B cell (primary cell): ENCODE data around the gene GNG10. TPM values are rescaled to one million over a fixed set of nuclear protein-coding genes. Genes with fewer than 3 reads are reported as not detected.

Experiments
- ATAC-seq: fragments of 200-7000 bp; cut with Tn5 transposase; one replicate; pipeline ENCODE4 v1.10.0; 2021; ENCODE audit warnings: low read depth, mild to moderate bottlenecking, moderate number of reproducible peaks, moderate library complexity
- CTCF ChIA-PET: fragments of 350-600 bp; sonication (Branson Sonifier 250); formaldehyde crosslinking; loops from one replicate; lab custom pipeline; 2021; ENCODE audit warnings: antibody characterized with exemption, inconsistent platforms; lab: Charles Lee
- POLR2A ChIA-PET: fragments of 350-600 bp; sonication (Branson Sonifier 250); formaldehyde crosslinking; loops from one replicate; lab custom pipeline; 2021; ENCODE audit warnings: antibody characterized with exemption; lab: Charles Lee
- DNase-seq: peaks from one replicate; pipeline ENCODE4 v3.0.0; 2013
- H2AFZ ChIP-seq: 2 replicates; pipeline ENCODE4 v1.6.1; 2012; ENCODE audit warnings: mild to moderate bottlenecking, low read depth, low read length; ENCODE audit not compliant: insufficient read depth, poor library complexity, severe bottlenecking
- H3K27ac ChIP-seq, 2 donors: 1 replicate in 1 of 2; 2 replicates in 1 of 2; pipeline ENCODE4 v1.5.1; 2012 to 2013; ENCODE audit warnings: low read length in 2 of 2, mild to moderate bottlenecking in 2 of 2, moderate library complexity in 1 of 2
- H3K27me3 ChIP-seq, 4 experiments: fragments of 200-600 bp in 1 of 4; sonication (generic) in 1 of 4; replicated peaks in 1 of 4; 1 replicate in 2 of 4; 2 replicates in 2 of 4; pipeline versions ENCODE4 v1.6.1 to v1.7.0; 2013 to 2016; ENCODE audit warnings: low read length in 3 of 4, mild to moderate bottlenecking in 2 of 4, mixed read lengths in 1 of 4, moderate library complexity in 1 of 4; ENCODE audit not compliant: insufficient read depth in 4 of 4, control insufficient read depth in 3 of 4; ENCODE audit errors: control extremely low read depth in 1 of 4
- H3K36me3 ChIP-seq, 2 experiments: replicated peaks in 1 of 2; 1 replicate in 1 of 2; 2 replicates in 1 of 2; pipeline versions ENCODE4 v1.6.1 to v1.7.1; 2013; ENCODE audit warnings: low read length in 1 of 2; ENCODE audit not compliant: insufficient read depth in 2 of 2, control insufficient read depth in 1 of 2; ENCODE audit errors: control extremely low read depth in 1 of 2, extremely low read depth in 1 of 2
- H3K4me1 ChIP-seq, 2 donors: fragments of 200-600 bp in 1 of 2; sonication (generic) in 1 of 2; 1 replicate in 1 of 2; 2 replicates in 1 of 2; pipeline versions ENCODE4 v1.5.1 to v1.6.1; 2013 to 2017; ENCODE audit warnings: low read length in 2 of 2; ENCODE audit not compliant: control insufficient read depth in 2 of 2, insufficient read depth in 2 of 2
- H3K4me2 ChIP-seq: replicated peaks from 2 replicates; pipeline ENCODE3; 2012; ENCODE audit warnings: mild to moderate bottlenecking, low read depth, low read length; ENCODE audit not compliant: poor library complexity, severe bottlenecking
- H3K4me3 ChIP-seq, 5 experiments: fragments of 200-600 bp in 1 of 5; sonication (generic) in 1 of 5; 1 replicate in 3 of 5; 2 replicates in 2 of 5; pipeline versions ENCODE4 v1.5.1 to v1.7.0; 2011 to 2016; ENCODE audit warnings: low read length in 4 of 5, mild to moderate bottlenecking in 4 of 5, low read depth in 2 of 5, control low read depth in 1 of 5, moderate library complexity in 1 of 5; ENCODE audit not compliant: insufficient read depth in 1 of 5; ENCODE audit errors: control extremely low read depth in 1 of 5, extremely low read depth in 1 of 5
- H3K79me2 ChIP-seq: fragments of 200-600 bp; sonication (generic); one replicate; pipeline ENCODE4 v1.6.0; 2016; ENCODE audit warnings: low read length; ENCODE audit not compliant: control insufficient read depth, insufficient read depth
- H3K9ac ChIP-seq: fragments of 200-600 bp; sonication (generic); 2 replicates; pipeline ENCODE4 v1.6.1; 2017; ENCODE audit warnings: mild to moderate bottlenecking, low read length, moderate library complexity
- H3K9me3 ChIP-seq, 3 donors: one replicate each; pipeline versions ENCODE4 v1.6.1 to v1.7.1; 2013; ENCODE audit warnings: low read length in 2 of 3; ENCODE audit not compliant: control insufficient read depth in 2 of 3, insufficient read depth in 1 of 3; ENCODE audit errors: control extremely low read depth in 1 of 3
- H4K20me1 ChIP-seq: 2 replicates; pipeline ENCODE4 v1.6.0; 2012; ENCODE audit warnings: mild to moderate bottlenecking, low read length; ENCODE audit not compliant: insufficient read depth, control insufficient read depth, poor library complexity, severe bottlenecking
- H3K27ac Mint-ChIP-seq: one replicate; pipeline ENCODE4 v1.8.0; 2021; ENCODE audit warnings: mixed read lengths
- H3K27me3 Mint-ChIP-seq: one replicate; pipeline ENCODE4 v1.8.0; 2021; ENCODE audit warnings: mixed read lengths
- H3K4me1 Mint-ChIP-seq: one replicate; pipeline ENCODE4 v1.8.0; 2021; ENCODE audit warnings: mixed read lengths
- H3K4me3 Mint-ChIP-seq: one replicate; pipeline ENCODE4 v1.8.0; 2021; ENCODE audit warnings: mixed read lengths
- H3K9me3 Mint-ChIP-seq: one replicate; pipeline ENCODE4 v1.8.0; 2022; ENCODE audit warnings: mixed read lengths; ENCODE audit not compliant: insufficient read depth
- EZH2 ChIP-seq: IDR thresholded peaks from 2 replicates; pipeline ENCODE4 v1.6.1; 2012; ENCODE audit warnings: borderline replicate concordance, low read depth, mild to moderate bottlenecking, moderate library complexity, low read length; ENCODE audit not compliant: insufficient read depth, poor library complexity, severe bottlenecking
- WGBS: methylation state at CpG from one replicate; pipeline ENCODE4 v1.1.5; 2013; ENCODE audit warnings: missing lambda C conversion rate; ENCODE audit not compliant: insufficient coverage; 5-methylcytosine and 5-hydroxymethylcytosine counted together
- intact Hi-C: fragments of 100-400 bp; cut with micrococcal nuclease; formaldehyde crosslinking; loops from one replicate; pipeline ENCODE4 v1.10.0; 2022
- polyA plus RNA-seq: library from polyadenylated mRNA; depleted of rRNA; stranded (reverse); fragments of >200 nt; gene quantifications from 2 replicates; pipeline ENCODE4 v1.2.3, GENCODE V29; 2012
- total RNA-seq, 2 donors: library from RNA; stranded (reverse); fragments of 120-200 nt in 1 of 2; gene quantifications; 1 replicate in 1 of 2; 2 replicates in 1 of 2; pipeline versions ENCODE4 v1.2.3 to v1.2.4, GENCODE V29; 2013 to 2022
- TF ChIP-seq, protein P1 (sequence below): fragments of 200-600 bp; IDR thresholded peaks from one replicate; pipeline ENCODE4 v1.8.0; 2022; ENCODE audit warnings: antibody characterized with exemption, mild to moderate bottlenecking

Gene GNG10
- total and polyA plus RNA-seq, 2 donors (not counting 1 experiment from before 2014, with no cell fraction given) = 7.2 to 10.6 TPM

DNA sequence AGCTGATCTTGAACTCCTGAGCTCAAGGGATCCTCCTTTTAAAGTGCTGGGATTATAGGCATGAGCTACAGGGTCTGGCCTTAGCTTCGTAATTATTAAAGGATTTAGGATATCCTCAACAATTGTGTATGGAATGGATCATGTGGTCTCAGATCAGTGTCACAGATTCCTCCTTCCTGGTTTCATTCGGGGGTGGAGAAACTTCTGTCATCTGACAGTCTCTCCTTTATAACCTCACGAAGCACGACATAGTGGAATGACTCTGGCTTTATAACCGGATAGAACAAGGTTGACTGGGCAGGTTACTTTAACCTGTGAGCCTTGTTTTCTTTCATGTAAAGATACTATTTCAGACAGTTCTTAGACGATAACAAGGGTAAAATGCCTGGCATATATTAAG lies 4.4 kb upstream of the GNG10 start:
- WGBS = 100% methylated on average over 1 of the region's 6 CpGs
- TF ChIP-seq EZH2 = no peak
- TF ChIP-seq, protein P1, sequence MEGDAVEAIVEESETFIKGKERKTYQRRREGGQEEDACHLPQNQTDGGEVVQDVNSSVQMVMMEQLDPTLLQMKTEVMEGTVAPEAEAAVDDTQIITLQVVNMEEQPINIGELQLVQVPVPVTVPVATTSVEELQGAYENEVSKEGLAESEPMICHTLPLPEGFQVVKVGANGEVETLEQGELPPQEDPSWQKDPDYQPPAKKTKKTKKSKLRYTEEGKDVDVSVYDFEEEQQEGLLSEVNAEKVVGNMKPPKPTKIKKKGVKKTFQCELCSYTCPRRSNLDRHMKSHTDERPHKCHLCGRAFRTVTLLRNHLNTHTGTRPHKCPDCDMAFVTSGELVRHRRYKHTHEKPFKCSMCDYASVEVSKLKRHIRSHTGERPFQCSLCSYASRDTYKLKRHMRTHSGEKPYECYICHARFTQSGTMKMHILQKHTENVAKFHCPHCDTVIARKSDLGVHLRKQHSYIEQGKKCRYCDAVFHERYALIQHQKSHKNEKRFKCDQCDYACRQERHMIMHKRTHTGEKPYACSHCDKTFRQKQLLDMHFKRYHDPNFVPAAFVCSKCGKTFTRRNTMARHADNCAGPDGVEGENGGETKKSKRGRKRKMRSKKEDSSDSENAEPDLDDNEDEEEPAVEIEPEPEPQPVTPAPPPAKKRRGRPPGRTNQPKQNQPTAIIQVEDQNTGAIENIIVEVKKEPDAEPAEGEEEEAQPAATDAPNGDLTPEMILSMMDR = no peak
- ChIA-PET CTCF (interaction anchor here (0.8 kb wide), 1 partner anchor 14 kb away, joined by 3 read pairs; no protein-coding TSS in a partner anchor), POLR2A (no interaction called here)
- Histone ChIP-seq H3K27ac (no peak overlapping the region), H4K20me1 (no peaks in the 10 kb centered on the region), H3K9ac (no peak overlapping the region), H3K27me3 (no peaks in the 10 kb centered on the region), H3K4me1 (peaks cover 0 to 7% of the 10 kb centered on the region in 2 donors), H3K4me2 (no peak overlapping the region), H3K36me3 (no peaks in the 10 kb centered on the region), H3K79me2 (peaks cover 13% of the 10 kb centered on the region), H3K4me3 (no peak overlapping the region), H2AFZ (no peak overlapping the region), H3K9me3 (no peaks in the 10 kb centered on the region)
- DNase-seq (no peak), ATAC-seq (no peak)
- intact Hi-C loops = loop anchor here (10.0 kb wide), 1 partner anchor 62 kb away; the partner anchor contains the start of gene PTGR1
- Mint-ChIP-seq H3K4me1 (peaks cover 14% of the 10 kb centered on the region), H3K9me3 (no peaks in the 10 kb centered on the region), H3K27me3 (no peaks in the 10 kb centered on the region), H3K27ac (no peak overlapping the region), H3K4me3 (no peak overlapping the region)

DNA sequence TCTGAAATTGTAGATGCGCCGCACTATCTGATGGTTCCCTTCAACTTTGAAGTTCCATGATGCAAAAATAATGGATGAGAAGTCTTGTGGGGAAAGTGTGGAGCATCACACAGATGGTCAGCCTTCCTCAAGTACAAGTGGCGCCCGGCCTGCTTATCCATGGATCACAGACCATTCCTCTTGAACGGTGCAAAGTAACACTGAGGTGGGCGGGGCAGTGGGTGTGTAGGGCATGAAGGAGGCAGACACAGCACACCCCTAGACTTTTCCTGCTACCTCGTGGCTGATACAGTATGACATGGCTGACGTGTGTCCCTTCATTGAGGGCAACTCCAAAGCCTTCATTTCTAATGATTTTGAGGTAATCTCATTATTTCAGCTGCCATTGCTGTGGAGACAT lies 2.5 kb upstream of the GNG10 start:
- intact Hi-C loops = loop anchor here (10.0 kb wide), 1 partner anchor 64 kb away; the partner anchor contains the start of gene PTGR1

More for the DNA sequence above, 2.5 kb upstream of the GNG10 start:
- Histone ChIP-seq H3K9me3 (no peaks in the 10 kb centered on the region), H3K4me3 (no peak overlapping the region), H3K79me2 (peaks cover 29% of the 10 kb centered on the region), H3K4me1 (peaks cover 11 to 20% of the 10 kb centered on the region in 2 donors), H2AFZ (no peak overlapping the region), H3K27ac (no peak overlapping the region), H3K27me3 (no peaks in the 10 kb centered on the region), H4K20me1 (peaks cover under 1% of the 10 kb centered on the region), H3K36me3 (no peaks in the 10 kb centered on the region), H3K9ac (no peak overlapping the region), H3K4me2 (no peak overlapping the region)
- DNase-seq (no peak), ATAC-seq (no peak)
- Mint-ChIP-seq H3K4me3 (no peak overlapping the region), H3K27me3 (no peaks in the 10 kb centered on the region), H3K27ac (no peak overlapping the region), H3K9me3 (no peaks in the 10 kb centered on the region), H3K4me1 (peaks cover 29% of the 10 kb centered on the region)
- whole genome bisulfite sequencing = 85% methylated on average over 4 of the region's 8 CpGs
- POLR2A ChIA-PET = no interaction called here
- no peak for TF ChIP-seq EZH2
- TF ChIP-seq, protein P1 = no peak
- CTCF ChIA-PET = no interaction called here
